Activated CD4-positive, alpha-beta T cell treated with anti-CD3 and anti-CD28 coated beads, Interleukin-2, Interleukin-4, amounts not matched to agents 100 ng/mL and 50 ng/mL, durations not matched to agents 16 hours and 8 hours (primary cell): ENCODE measurements around the gene UBE2C.
A peak's percentile ranks its signal among the peaks of the same experiment; 100 is the strongest.
"Not testable (repeated sequence)": the region's sequence is repeated elsewhere in the genome, so short reads cannot be mapped to it uniquely, and the experiment has no call there.

Experiments used
- DNase-seq: peaks from one replicate; pipeline ENCODE4 v3.0.0-alpha.2; 2020; ENCODE audit warnings: low spot score

UBE2C gene

GRCh38 chr20:45812157-45813005 is at the start of gene UBE2C:
Gene UBE2C (plus strand): TSS chr20:45812644. CDS start chr20:45812696, 52 bp downstream.
- DNase-seq = peak; percentile 98

GRCh38 chr20:45764618-45765282 is 47.7 kb upstream of the UBE2C start:
- DNase-seq = not testable (repeated sequence)

- no peak for DNase-seq
Observed at GRCh38 chr20:45765307-45765875, 47.1 kb upstream of the UBE2C start.

- no peak for DNase-seq
Observed at GRCh38 chr20:45765980-45766379, 46.5 kb upstream of the UBE2C start.

- no peak for DNase-seq
Observed at GRCh38 chr20:45768479-45768878, 44.0 kb upstream of the UBE2C start.

GRCh38 chr20:45771182-45771759 is 41.2 kb upstream of the UBE2C start:
- peak; percentile 80 for DNase-seq

GRCh38 chr20:45772693-45773092 is 39.8 kb upstream of the UBE2C start:
- no peak for DNase-seq

GRCh38 chr20:45774945-45775344 is 37.5 kb upstream of the UBE2C start:
- no peak for DNase-seq

- no peak for DNase-seq
Observed at GRCh38 chr20:45775411-45775810, 37.0 kb upstream of the UBE2C start.

- no peak for DNase-seq
Observed at GRCh38 chr20:45776931-45777330, 35.5 kb upstream of the UBE2C start.

- no peak for DNase-seq
Observed at GRCh38 chr20:45779011-45779915, 33.2 kb upstream of the UBE2C start.

- no peak for DNase-seq
Observed at GRCh38 chr20:45780159-45780558, 32.3 kb upstream of the UBE2C start.

GRCh38 chr20:45781391-45781931 is 31.0 kb upstream of the UBE2C start:
- DNase-seq = no peak

GRCh38 chr20:45782890-45783289 is 29.6 kb upstream of the UBE2C start:
- DNase-seq = no peak

GRCh38 chr20:45783656-45784294 is 28.7 kb upstream of the UBE2C start:
- no peak for DNase-seq

GRCh38 chr20:45788351-45788750 is 24.1 kb upstream of the UBE2C start:
- no peak for DNase-seq

- DNase-seq = no peak
Observed at GRCh38 chr20:45792317-45793118, 19.9 kb upstream of the UBE2C start.

- DNase-seq = no peak
Observed at GRCh38 chr20:45796337-45797065, 15.9 kb upstream of the UBE2C start.

GRCh38 chr20:45797510-45797909 is 14.9 kb upstream of the UBE2C start:
- not testable (repeated sequence) for DNase-seq
